H1 (cell line): ENCODE data around the gene NAPG. TPM values are rescaled to one million over a fixed set of nuclear protein-coding genes. Genes with fewer than 3 reads are reported as not detected.

Source experiments
- CTCF ChIA-PET: fragments of 300-600 bp; sonication (Branson Sonifier 250); formaldehyde crosslinking; loops from one replicate; lab custom pipeline; 2021; ENCODE audit not compliant: partially characterized antibody; lab: Charles Lee
- POLR2A ChIA-PET: fragments of 300-600 bp; sonication (Branson Sonifier 250); formaldehyde crosslinking; loops from one replicate; lab custom pipeline; 2021; ENCODE audit warnings: inconsistent platforms; ENCODE audit not compliant: partially characterized antibody; lab: Charles Lee
- DNase-seq, 2 experiments: peaks; one replicate each; pipeline versions ENCODE4 v3.0.0 to v3.0.0-alpha.2; 2010 to 2022; ENCODE audit warnings: low spot score in 2 of 2, low read depth in 1 of 2, mixed read lengths in 1 of 2
- FAIRE-seq: peaks from 2 replicates; lab custom pipeline; 2011; peaks lifted over from hg19 to GRCh38; lab: Jason Lieb, UNC
- H2AFZ ChIP-seq: 2 replicates; pipeline ENCODE4 v1.8.1; 2012; ENCODE audit warnings: low read length, inconsistent platforms
- H2AK5ac ChIP-seq: 2 replicates; pipeline ENCODE4 v1.6.1; 2013; ENCODE audit warnings: low read depth, low read length
- H2BK120ac ChIP-seq: replicated peaks from 2 replicates; pipeline ENCODE3; 2013; ENCODE audit warnings: low read depth, low read length, inconsistent platforms
- H2BK12ac ChIP-seq: 2 replicates; pipeline ENCODE4 v1.6.1; 2013; ENCODE audit warnings: low read depth, low read length
- H2BK15ac ChIP-seq: 2 replicates; pipeline ENCODE4 v1.6.1; 2013; ENCODE audit warnings: low read length
- H2BK20ac ChIP-seq: 2 replicates; pipeline ENCODE4 v1.6.1; 2013; ENCODE audit warnings: low read length
- H2BK5ac ChIP-seq: 2 replicates; pipeline ENCODE4 v1.6.1; 2013; ENCODE audit warnings: low read depth, low read length
- H3K14ac ChIP-seq: 2 replicates; pipeline ENCODE4 v1.6.1; 2013; ENCODE audit warnings: inconsistent platforms; ENCODE audit not compliant: insufficient read length
- H3K18ac ChIP-seq: 2 replicates; pipeline ENCODE4 v1.6.1; 2013; ENCODE audit warnings: low read length; ENCODE audit errors: extremely low read depth
- H3K23ac ChIP-seq: 2 replicates; pipeline ENCODE4 v1.6.1; 2013; ENCODE audit warnings: inconsistent platforms; ENCODE audit not compliant: insufficient read length
- H3K23me2 ChIP-seq: 2 replicates; pipeline ENCODE4 v1.6.1; 2013; ENCODE audit warnings: low read depth, low read length
- H3K27ac ChIP-seq: 2 replicates; pipeline ENCODE4 v1.6.1; 2011; ENCODE audit warnings: low read depth, low read length, inconsistent platforms
- H3K27me3 ChIP-seq, 4 experiments: replicated peaks in 1 of 4; 1 replicate in 1 of 4; 2 replicates in 3 of 4; pipeline versions ENCODE4 v1.6.1 to v1.8.1; 2011 to 2013; ENCODE audit warnings: low read length in 3 of 4, mild to moderate bottlenecking in 3 of 4, inconsistent platforms in 2 of 4, mixed read lengths in 2 of 4, moderate library complexity in 1 of 4; ENCODE audit not compliant: control insufficient read depth in 3 of 4, insufficient read depth in 3 of 4; ENCODE audit errors: extremely low read depth in 1 of 4
- H3K36me3 ChIP-seq, 4 experiments: 2 replicates each; pipeline versions ENCODE4 v1.6.1 to v1.8.1; 2011 to 2013; ENCODE audit warnings: mild to moderate bottlenecking in 4 of 4, low read length in 3 of 4, moderate library complexity in 2 of 4, control low read depth in 1 of 4, inconsistent platforms in 1 of 4; ENCODE audit not compliant: insufficient read depth in 4 of 4, control insufficient read depth in 2 of 4
- H3K4ac ChIP-seq: replicated peaks from 2 replicates; pipeline ENCODE3; 2013; ENCODE audit warnings: low read length, low read depth, mixed read lengths, inconsistent platforms; ENCODE audit not compliant: insufficient read length
- H3K4me1 ChIP-seq, 4 experiments: replicated peaks in 1 of 4; 1 replicate in 1 of 4; 2 replicates in 3 of 4; pipeline versions ENCODE4 v1.6.1 to v1.8.1; 2011 to 2013; ENCODE audit warnings: low read length in 3 of 4, inconsistent platforms in 2 of 4, mixed read lengths in 1 of 4; ENCODE audit not compliant: insufficient read depth in 4 of 4, control insufficient read depth in 3 of 4
- H3K4me2 ChIP-seq, 2 experiments: 2 replicates each; pipeline versions ENCODE4 v1.6.1 to v1.8.1; 2011 to 2013; ENCODE audit warnings: low read depth in 2 of 2, low read length in 2 of 2, control low read depth in 1 of 2, inconsistent platforms in 1 of 2, mild to moderate bottlenecking in 1 of 2; ENCODE audit not compliant: insufficient read depth in 1 of 2
- H3K4me3 ChIP-seq, 4 experiments: fragments of 200-600, 300-600 bp in 1 of 4; sonication (generic), shearing (Covaris generic), sonication (Bioruptor Twin) in 1 of 4; 2 replicates each; pipeline versions ENCODE4 v1.5.1 to v1.8.1; 2011 to 2016; ENCODE audit warnings: low read length in 4 of 4, low read depth in 3 of 4, control low read depth in 2 of 4, inconsistent platforms in 2 of 4, mild to moderate bottlenecking in 2 of 4, mixed read lengths in 1 of 4, moderate library complexity in 1 of 4; ENCODE audit not compliant: insufficient read depth in 2 of 4; ENCODE audit errors: extremely low read depth in 1 of 4
- H3K56ac ChIP-seq: replicated peaks from 2 replicates; pipeline ENCODE3; 2013; ENCODE audit warnings: low read depth, mild to moderate bottlenecking, mixed read lengths, low read length, inconsistent platforms; ENCODE audit not compliant: insufficient read length
- H3K79me1 ChIP-seq: 2 replicates; pipeline ENCODE4 v1.6.1; 2013; ENCODE audit warnings: low read depth, low read length, control low read depth
- H3K79me2 ChIP-seq, 2 experiments: 2 replicates each; pipeline versions ENCODE4 v1.6.1 to v1.8.1; 2012 to 2013; ENCODE audit warnings: low read length in 2 of 2, mild to moderate bottlenecking in 2 of 2, inconsistent platforms in 1 of 2; ENCODE audit not compliant: insufficient read depth in 2 of 2, control insufficient read depth in 1 of 2
- H3K9ac ChIP-seq, 4 experiments: replicated peaks in 1 of 4; 1 replicate in 1 of 4; 2 replicates in 3 of 4; pipeline versions ENCODE4 v1.6.1 to v1.8.1; 2011 to 2013; ENCODE audit warnings: low read depth in 3 of 4, low read length in 3 of 4, control low read depth in 2 of 4, mild to moderate bottlenecking in 2 of 4, moderate library complexity in 2 of 4, inconsistent platforms in 1 of 4; ENCODE audit errors: extremely low read depth in 1 of 4
- H3K9me3 ChIP-seq, 2 experiments: 2 replicates each; pipeline versions ENCODE4 v1.6.1 to v1.8.1; 2012 to 2013; ENCODE audit warnings: mild to moderate bottlenecking in 2 of 2, moderate library complexity in 2 of 2, control low read depth in 1 of 2, inconsistent platforms in 1 of 2, low read depth in 1 of 2, low read length in 1 of 2, mixed read lengths in 1 of 2; ENCODE audit not compliant: insufficient read depth in 2 of 2
- H4K20me1 ChIP-seq, 2 experiments: replicated peaks in 1 of 2; 2 replicates each; pipeline versions ENCODE3 to v1.8.1; 2011 to 2013; ENCODE audit warnings: inconsistent platforms in 2 of 2, low read length in 2 of 2, mild to moderate bottlenecking in 1 of 2; ENCODE audit not compliant: insufficient read depth in 2 of 2, control insufficient read depth in 1 of 2
- H4K5ac ChIP-seq: 2 replicates; pipeline ENCODE4 v1.6.1; 2013; ENCODE audit warnings: low read length, low read depth, mixed read lengths, inconsistent platforms; ENCODE audit not compliant: insufficient read length
- H4K8ac ChIP-seq: 2 replicates; pipeline ENCODE4 v1.8.0; 2013; ENCODE audit warnings: mild to moderate bottlenecking, moderate library complexity, low read length, inconsistent platforms; ENCODE audit not compliant: insufficient read depth; ENCODE audit errors: extremely low read depth
- H4K91ac ChIP-seq: replicated peaks from 2 replicates; pipeline ENCODE3; 2013; ENCODE audit warnings: low read length, mixed read lengths, inconsistent platforms; ENCODE audit not compliant: insufficient read length
- BCL11A ChIP-seq, 2 experiments: IDR thresholded peaks; one replicate each; pipeline ENCODE4 v1.6.1; 2011; ENCODE audit warnings: low read depth in 2 of 2, low read length in 2 of 2, mild to moderate bottlenecking in 2 of 2
- CHD2 ChIP-seq: IDR thresholded peaks from 2 replicates; pipeline ENCODE4 v1.6.1; 2012; ENCODE audit warnings: low read length, improper control_type of control experiment
- CREB1 ChIP-seq: IDR thresholded peaks from 2 replicates; pipeline ENCODE4 v1.6.1; 2012; ENCODE audit warnings: inconsistent platforms
- HDAC2 ChIP-seq, 2 experiments: fragments of 300-600 bp in 1 of 2; sonication (generic) in 1 of 2; IDR thresholded peaks; 2 replicates each; pipeline ENCODE4 v1.6.1; 2011 to 2012; ENCODE audit warnings: low read depth in 2 of 2, low read length in 2 of 2, mild to moderate bottlenecking in 2 of 2, moderate library complexity in 2 of 2, borderline replicate concordance in 1 of 2, inconsistent platforms in 1 of 2
- JUN ChIP-seq: IDR thresholded peaks from 2 replicates; pipeline ENCODE4 v1.6.1; 2011; ENCODE audit warnings: low read depth, mild to moderate bottlenecking, improper control_type of control experiment, low read length
- KDM5A ChIP-seq: fragments of 200-600 bp; IDR thresholded peaks from 2 replicates; pipeline ENCODE4 v1.7.1; 2012; ENCODE audit warnings: mild to moderate bottlenecking, low read length, inconsistent platforms, mixed read lengths
- NANOG ChIP-seq: IDR thresholded peaks from 2 replicates; pipeline ENCODE4 v1.6.1; 2011; ENCODE audit warnings: low read length, low read depth, mild to moderate bottlenecking, inconsistent platforms; ENCODE audit not compliant: insufficient read depth, poor library complexity, severe bottlenecking
- RNF2 ChIP-seq: fragments of 200-900, 300-1000 bp; sonication (generic); IDR thresholded peaks from 2 replicates; pipeline ENCODE4 v1.7.1; 2016; ENCODE audit warnings: borderline replicate concordance, low read depth, mild to moderate bottlenecking, antibody characterized with exemption, low read length; ENCODE audit not compliant: poor library complexity, severe bottlenecking; ENCODE audit errors: missing control alignments
- SIN3A ChIP-seq, 2 experiments: IDR thresholded peaks in 1 of 2; conservative IDR thresholded peaks in 1 of 2; 2 replicates each; pipeline ENCODE4 v1.6.1; 2011 to 2012; ENCODE audit warnings: low read length in 2 of 2, improper control_type of control experiment in 1 of 2, low read depth in 1 of 2, mild to moderate bottlenecking in 1 of 2
- SIRT6 ChIP-seq: IDR thresholded peaks from one replicate; pipeline ENCODE4 v1.7.1; 2012; ENCODE audit warnings: low read length, inconsistent platforms
- TEAD4 ChIP-seq: IDR thresholded peaks from 2 replicates; pipeline ENCODE4 v1.6.1; 2012; ENCODE audit warnings: low read depth, low read length, inconsistent platforms, mixed read lengths
- ZNF274 ChIP-seq: IDR thresholded peaks from 2 replicates; pipeline ENCODE4 v1.7.0; 2012; ENCODE audit warnings: low read length, borderline replicate concordance; ENCODE audit errors: extremely low read depth
- WGBS, 2 experiments: shearing (Covaris generic) in 1 of 2; methylation state at CpG; one replicate each; pipeline versions ENCODE4 v1.1.6 to v1.1.7; 2013 to 2015; ENCODE audit warnings: low lambda C conversion rate in 2 of 2, mixed read lengths in 2 of 2, inconsistent platforms in 1 of 2, low coverage in 1 of 2, missing lambda C conversion rate in 1 of 2; ENCODE audit not compliant: insufficient replicate concordance in 2 of 2, insufficient coverage in 1 of 2, insufficient read length in 1 of 2; ENCODE audit errors: extremely low coverage in 1 of 2, missing lambda C conversion rate in 1 of 2; 5-methylcytosine and 5-hydroxymethylcytosine counted together
- polyA plus RNA-seq, 7 experiments: library from polyadenylated mRNA; depleted of rRNA in 3 of 7; stranded (reverse) in 5 of 7; unstranded in 2 of 7; fragments of >200 nt in 5 of 7; fragments of 200-250 nt in 2 of 7; gene quantifications; 1 replicate in 5 of 7; 2 replicates in 1 of 7; 4 replicates in 1 of 7; pipeline versions ENCODE4 v1.2.1 to v1.2.3, GENCODE V29; 2011 to 2013; ENCODE audit warnings: missing spikeins in 2 of 7, mixed read lengths in 2 of 7
- total RNA-seq: library from RNA; stranded (reverse); fragmentation: NEBNext Ultra II Directional; extraction: Animal tissue kit (Norgen Biotek cat#: 25700); gene quantifications from 2 replicates; pipeline ENCODE4 v1.2.1, GENCODE V29; 2021
- TF ChIP-seq, protein P1 (sequence below): IDR thresholded peaks from 2 replicates; pipeline ENCODE4 v1.6.1; 2012; ENCODE audit warnings: inconsistent platforms

Gene NAPG
- total and polyA plus RNA-seq, 2 of the 8 experiments (the other 6 are each of a cell fraction or from before 2014, with no cell fraction given), result 8.0 to 23.5 TPM

- no peak overlapping the region for H3K23ac ChIP-seq
- no peak overlapping the region for H2BK5ac ChIP-seq
- H2BK12ac ChIP-seq, result no peak overlapping the region
- WGBS, 2 experiments, result 90% methylated on average over 4 of the region's 4 CpGs; no CpG with 5 or more reads in 1 of the 2 experiments
- no peaks in the 10 kb centered on the region for H3K27me3 ChIP-seq
- no peak overlapping the region for H2AFZ ChIP-seq
- DNase-seq, result no peak
- H3K36me3 ChIP-seq, result no peaks in the 10 kb centered on the region
- no peak overlapping the region for H3K4me3 ChIP-seq
- H4K20me1 ChIP-seq, result no peaks in the 10 kb centered on the region
- H2AK5ac ChIP-seq, result no peak overlapping the region
- no peak overlapping the region for H3K9ac ChIP-seq
- ChIA-PET POLR2A (no interaction called here), CTCF (interaction anchor here (0.9 kb wide), 1 partner anchor 37 kb away, joined by 3 read pairs; no protein-coding TSS in a partner anchor)
- H3K79me1 ChIP-seq, result no peaks in the 10 kb centered on the region
- no peak overlapping the region for H3K27ac ChIP-seq
- no peak overlapping the region for H3K4me2 ChIP-seq
- no peak overlapping the region for H3K4ac ChIP-seq
- H2BK15ac ChIP-seq, result no peak overlapping the region
- no peaks in the 10 kb centered on the region for H3K23me2 ChIP-seq
- FAIRE-seq, result no peak
- no peaks in the 10 kb centered on the region; a peak in 1 of 7 replicates for H3K4me1 ChIP-seq
- TF ChIP-seq ZNF274, result no peak
- TF ChIP-seq HDAC2 (IDR thresholded peaks at IDR 0.05; ENCODE audit: borderline replicate concordance in 1 of 2, low read depth in 2 of 2, low read length in 2 of 2), result no peak
- no peak for TF ChIP-seq CREB1
- no peak for TF ChIP-seq JUN
- no peak for TF ChIP-seq SIRT6
- TF ChIP-seq, protein P1, sequence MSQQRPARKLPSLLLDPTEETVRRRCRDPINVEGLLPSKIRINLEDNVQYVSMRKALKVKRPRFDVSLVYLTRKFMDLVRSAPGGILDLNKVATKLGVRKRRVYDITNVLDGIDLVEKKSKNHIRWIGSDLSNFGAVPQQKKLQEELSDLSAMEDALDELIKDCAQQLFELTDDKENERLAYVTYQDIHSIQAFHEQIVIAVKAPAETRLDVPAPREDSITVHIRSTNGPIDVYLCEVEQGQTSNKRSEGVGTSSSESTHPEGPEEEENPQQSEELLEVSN, result no peak
- TF ChIP-seq KDM5A, result no peak
- no peak for TF ChIP-seq CHD2
- no peak for TF ChIP-seq BCL11A (IDR thresholded peaks at IDR 0.05; ENCODE audit: low read depth in 2 of 2, low read length in 2 of 2)
- no peak for TF ChIP-seq SIN3A (conservative IDR thresholded peaks at IDR 0.05 in 1 of 2, IDR thresholded peaks at IDR 0.05 in 1 of 2; ENCODE audit: low read depth in 1 of 2, low read length in 2 of 2)
- TF ChIP-seq TEAD4, result no peak
- no peak for TF ChIP-seq NANOG
- no peak for TF ChIP-seq RNF2
- H2BK120ac ChIP-seq, result no peak overlapping the region
- no peak overlapping the region for H2BK20ac ChIP-seq
- no peak overlapping the region for H3K14ac ChIP-seq
- H3K9me3 ChIP-seq, result no peaks in the 10 kb centered on the region
- no peak overlapping the region for H4K5ac ChIP-seq
- H3K56ac ChIP-seq, result no peak overlapping the region
- H4K8ac ChIP-seq, result no peak overlapping the region
- no peaks in the 10 kb centered on the region for H3K79me2 ChIP-seq
- H4K91ac ChIP-seq, result no peak overlapping the region
- H3K18ac ChIP-seq, result no peak overlapping the region
Measured at GRCh38 chr18:10488017-10488416, 37.8 kb upstream of the NAPG start.
